K562 (cell line): Measurements from ENCODE around the gene SCAPER. TPM values are rescaled to one million over a fixed set of nuclear protein-coding genes. Genes with fewer than 3 reads are reported as not detected.

Experiments used
- ATAC-seq: fragments of 200-7000 bp; cut with Tn5 transposase; 3 replicates; pipeline ENCODE4 v1.9.1; 2020; ENCODE audit warnings: moderate library complexity
- BruUV-seq: library from RNA; stranded (reverse); fragments of 400-500 nt; replicated peaks from 2 replicates; lab custom pipeline; 2021; lab: Mats Ljungman, UMichigan
- CTCF ChIA-PET: fragments of 300-600 bp; formaldehyde crosslinking; extraction: SDS; loops from one replicate; lab custom pipeline; 2021; ENCODE audit warnings: low intra/inter-chr PET ratio; lab: Yijun Ruan, JAX
- POLR2A ChIA-PET: fragments of 300-600, 350-650 bp; sonication (Branson Sonifier 250); formaldehyde crosslinking; extraction: SDS; loops from one replicate; lab custom pipeline; 2021; ENCODE audit warnings: antibody characterized with exemption, inconsistent platforms; lab: Yijun Ruan, JAX
- DNase-seq, 4 experiments: peaks; one replicate each; pipeline versions ENCODE4 v3.0.0 to v3.0.0-alpha.2; 2011 to 2018; ENCODE audit warnings: low spot score in 3 of 4, mixed read lengths in 3 of 4; ENCODE audit errors: extremely low read depth in 1 of 4
- FAIRE-seq: peaks from 2 replicates; lab custom pipeline; 2011; peaks lifted over from hg19 to GRCh38; lab: Jason Lieb, UNC
- H2AFZ ChIP-seq: 2 replicates; pipeline ENCODE4 v1.6.0; 2011; ENCODE audit warnings: low read depth, low read length, control low read depth, inconsistent platforms
- H3K27ac ChIP-seq: fragments of 200-600 bp; 3 replicates; pipeline ENCODE4 v1.8.0; 2011; ENCODE audit warnings: low read depth, mild to moderate bottlenecking, control low read depth, inconsistent platforms, low read length, moderate library complexity, mixed read lengths; ENCODE audit errors: extremely low read depth
- H3K27me3 ChIP-seq, 2 experiments: fragments of 300-600 bp in 1 of 2; 2 replicates in 1 of 2; 3 replicates in 1 of 2; pipeline versions ENCODE4 v1.6.0 to v1.8.0; 2011; ENCODE audit warnings: inconsistent platforms in 2 of 2, low read length in 2 of 2, mild to moderate bottlenecking in 1 of 2, mixed read lengths in 1 of 2, moderate library complexity in 1 of 2; ENCODE audit not compliant: control insufficient read depth in 2 of 2, insufficient read depth in 2 of 2
- H3K36me3 ChIP-seq: fragments of 300-600 bp; 3 replicates; pipeline ENCODE4 v1.8.0; 2011; ENCODE audit warnings: mild to moderate bottlenecking, low read length, inconsistent platforms; ENCODE audit not compliant: control insufficient read depth, insufficient read depth
- H3K4me1 ChIP-seq, 2 experiments: fragments of 200-600 bp in 1 of 2; replicated peaks in 1 of 2; 2 replicates in 1 of 2; 3 replicates in 1 of 2; pipeline versions ENCODE4 v1.5.1 to v1.8.0; 2011; ENCODE audit warnings: inconsistent platforms in 2 of 2, low read length in 2 of 2, mild to moderate bottlenecking in 1 of 2, mixed read lengths in 1 of 2, moderate library complexity in 1 of 2; ENCODE audit not compliant: control insufficient read depth in 2 of 2, insufficient read depth in 2 of 2
- H3K4me2 ChIP-seq: 2 replicates; pipeline ENCODE4 v1.6.1; 2011; ENCODE audit warnings: low read length, control low read depth, inconsistent platforms, mixed read lengths; ENCODE audit not compliant: insufficient read depth
- H3K4me3 ChIP-seq: fragments of 200-600 bp; sonication (generic), shearing (Covaris generic); 2 replicates; pipeline ENCODE4 v1.5.1; 2016; ENCODE audit warnings: control low read depth, inconsistent platforms
- H3K79me2 ChIP-seq: fragments of 200-600 bp; 3 replicates; pipeline ENCODE4 v1.8.0; 2011; ENCODE audit warnings: low read length, inconsistent platforms; ENCODE audit not compliant: control insufficient read depth, insufficient read depth
- H3K9ac ChIP-seq, 2 experiments: 2 replicates each; pipeline versions ENCODE4 v1.6.0 to v1.6.1; 2011; ENCODE audit warnings: low read depth in 2 of 2, low read length in 2 of 2, control low read depth in 1 of 2, inconsistent platforms in 1 of 2, mild to moderate bottlenecking in 1 of 2, mixed read lengths in 1 of 2; ENCODE audit not compliant: insufficient read depth in 1 of 2
- H3K9me1 ChIP-seq: one replicate; pipeline ENCODE4 v1.6.0; 2011; ENCODE audit warnings: inconsistent platforms, mild to moderate bottlenecking, low read length, moderate library complexity; ENCODE audit not compliant: control insufficient read depth, insufficient read depth
- H3K9me3 ChIP-seq: replicated peaks from 2 replicates; pipeline ENCODE4 v1.5.1; 2011; ENCODE audit warnings: low read depth, low read length, inconsistent platforms; ENCODE audit not compliant: control insufficient read depth, insufficient read depth
- H4K20me1 ChIP-seq: replicated peaks from 2 replicates; pipeline ENCODE4 v1.6.1; 2011; ENCODE audit warnings: low read length, inconsistent platforms, mixed read lengths; ENCODE audit not compliant: control insufficient read depth, insufficient read depth
- EZH2 ChIP-seq: IDR thresholded peaks from 2 replicates; pipeline ENCODE4 v1.6.1; 2012; ENCODE audit warnings: low read depth, mild to moderate bottlenecking, inconsistent platforms, low read length, borderline replicate concordance
- ZEB2 ChIP-seq: fragments of 450-650 bp; IDR thresholded peaks from 2 replicates; pipeline ENCODE4 v1.6.1; 2016
- ZFP36 ChIP-seq: fragments of 150-350 bp; IDR thresholded peaks from 2 replicates; pipeline ENCODE4 v1.6.1; 2018; ENCODE audit warnings: low read length, low read depth; ENCODE audit not compliant: partially characterized antibody
- WGBS: fragments of 100-300 bp; shearing (Covaris generic); methylation state at CpG from one replicate; pipeline ENCODE4 v1.1.6; 2016; ENCODE audit warnings: low coverage, mixed read lengths; ENCODE audit not compliant: insufficient coverage; ENCODE audit errors: missing lambda C conversion rate; 5-methylcytosine and 5-hydroxymethylcytosine counted together
- in situ Hi-C: fragments of 300-500 bp; cut with MboI; formaldehyde crosslinking; loops from 4 replicates; pipeline ENCODE4 v1.15.0; 2018; ENCODE audit warnings: inconsistent platforms, mixed read lengths
- intact Hi-C: fragments of 100-400 bp; cut with micrococcal nuclease; formaldehyde crosslinking; loops from 2 replicates; pipeline ENCODE4 v1.14.2; 2022
- polyA plus RNA-seq, 8 experiments: library from polyadenylated mRNA; depleted of rRNA in 4 of 8; stranded (reverse) in 5 of 8; unstranded in 3 of 8; fragments of >200 nt; fragmentation: Nextera tagmentation in 2 of 8; fragmentation: Illumina TruSeq in 1 of 8; extraction: Ambion mirVana in 2 of 8; extraction: Trizol in 1 of 8; gene quantifications; 2 replicates each; pipeline versions ENCODE4 v1.2.1 to v1.2.3, GENCODE V29; 2011 to 2014; ENCODE audit warnings: inconsistent platforms in 1 of 8, missing spikeins in 1 of 8
- total RNA-seq, 7 experiments: library from RNA; depleted of rRNA in 6 of 7; stranded (reverse); fragments of >200 nt in 6 of 7; fragmentation: Illumina TruSeq in 2 of 7; extraction: Trizol in 2 of 7; gene quantifications; 2 replicates each; pipeline versions ENCODE4 v1.2.1 to v1.2.3, GENCODE V29; 2011 to 2021; ENCODE audit warnings: low replicate concordance in 1 of 7

SCAPER gene
- total and polyA plus RNA-seq, 9 of the 15 experiments (the other 6 are each of a cell fraction or from before 2014, with no cell fraction given) = 1.3 to 5.7 (median 3.2) TPM

GRCh38 chr15:76718863-76719262 is 186.3 kb downstream of the SCAPER start:
- H3K9me1 ChIP-seq = no peaks in the 10 kb centered on the region
- H2AFZ ChIP-seq = no peak overlapping the region
- DNase-seq (no peak), FAIRE-seq (no peak), ATAC-seq (no peak)
- no peak overlapping the region for H3K4me2 ChIP-seq
- CTCF ChIA-PET = no interaction called here
- no peaks in the 10 kb centered on the region for H4K20me1 ChIP-seq
- no peak overlapping the region for H3K27ac ChIP-seq
- H3K36me3 ChIP-seq = no peaks in the 10 kb centered on the region
- no peaks in the 10 kb centered on the region for H3K79me2 ChIP-seq
- no TSS peak for BruUV-seq
- H3K27me3 ChIP-seq = peaks cover 0 to 7% of the 10 kb centered on the region in 2 experiments; a peak in 1 of 5 replicates
- intact Hi-C loops (no loop called here), in situ Hi-C loops (no loop called here)
- POLR2A ChIA-PET = no interaction called here
- no peak for TF ChIP-seq EZH2
- TF ChIP-seq ZFP36 = no peak
- no peak for TF ChIP-seq ZEB2
- H3K9ac ChIP-seq = no peak overlapping the region
- H3K9me3 ChIP-seq = no peaks in the 10 kb centered on the region
- H3K4me3 ChIP-seq = no peak overlapping the region
- H3K4me1 ChIP-seq = no peaks in the 10 kb centered on the region

- no peaks in the 10 kb centered on the region for H3K9me3 ChIP-seq
- no peak overlapping the region for H3K9ac ChIP-seq
- POLR2A ChIA-PET = no interaction called here
- H4K20me1 ChIP-seq = no peaks in the 10 kb centered on the region
- H3K4me3 ChIP-seq = no peak overlapping the region
- peaks cover 0 to 7% of the 10 kb centered on the region in 2 experiments; a peak in 1 of 5 replicates for H3K27me3 ChIP-seq
- H2AFZ ChIP-seq = no peak overlapping the region
- BruUV-seq = no TSS peak
- no peaks in the 10 kb centered on the region for H3K79me2 ChIP-seq
- DNase-seq (no peak), FAIRE-seq (no peak), ATAC-seq (no peak)
- no peak overlapping the region for H3K27ac ChIP-seq
- in situ Hi-C loops (no loop called here), intact Hi-C loops (no loop called here)
- H3K9me1 ChIP-seq = no peaks in the 10 kb centered on the region
- CTCF ChIA-PET = no interaction called here
- no peak overlapping the region for H3K4me2 ChIP-seq
- no peaks in the 10 kb centered on the region for H3K4me1 ChIP-seq
- 19% methylated on average over 4 of the region's 4 CpGs for WGBS
- H3K36me3 ChIP-seq = no peaks in the 10 kb centered on the region
- no peak for TF ChIP-seq ZFP36
These were observed 190.2 kb downstream of the SCAPER start for GRCh38 chr15:76714950-76715349.
